H9 (cell line): ENCODE data around the gene C3orf85. TPM values are rescaled to one million over a fixed set of nuclear protein-coding genes. Genes with fewer than 3 reads are reported as not detected.

Experiments
- DNase-seq: peaks from one replicate; pipeline ENCODE4 v3.0.0-alpha.2; 2017
- H2AFZ ChIP-seq: one replicate; pipeline ENCODE4 v1.6.1; 2013; ENCODE audit warnings: mild to moderate bottlenecking, low read length, control low read depth, moderate library complexity
- H2AK5ac ChIP-seq: 2 replicates; pipeline ENCODE4 v1.6.1; 2013; ENCODE audit warnings: low read length, control low read depth, mixed read lengths; ENCODE audit not compliant: insufficient read length
- H2BK120ac ChIP-seq: one replicate; pipeline ENCODE4 v1.6.1; 2013; ENCODE audit warnings: low read depth, mild to moderate bottlenecking, low read length, control low read depth, inconsistent platforms; ENCODE audit not compliant: poor library complexity, severe bottlenecking
- H2BK12ac ChIP-seq: 2 replicates; pipeline ENCODE4 v1.6.1; 2013; ENCODE audit warnings: low read length, control low read depth, mixed read lengths, low read depth; ENCODE audit not compliant: insufficient read length
- H2BK15ac ChIP-seq: 2 replicates; pipeline ENCODE4 v1.6.1; 2013; ENCODE audit warnings: low read depth, low read length, control low read depth
- H2BK20ac ChIP-seq: one replicate; pipeline ENCODE4 v1.6.1; 2013; ENCODE audit warnings: low read depth, mild to moderate bottlenecking, low read length, control low read depth, inconsistent platforms; ENCODE audit not compliant: poor library complexity, severe bottlenecking
- H2BK5ac ChIP-seq: 2 replicates; pipeline ENCODE4 v1.6.1; 2013; ENCODE audit warnings: low read length, control low read depth, mixed read lengths; ENCODE audit not compliant: insufficient read length
- H3K14ac ChIP-seq: 2 replicates; pipeline ENCODE4 v1.6.1; 2013; ENCODE audit warnings: low read length, control low read depth; ENCODE audit not compliant: insufficient read depth
- H3K18ac ChIP-seq: 2 replicates; pipeline ENCODE4 v1.6.1; 2013; ENCODE audit warnings: low read depth, mild to moderate bottlenecking, mixed read lengths, low read length, control low read depth; ENCODE audit not compliant: insufficient read length
- H3K23ac ChIP-seq: 2 replicates; pipeline ENCODE4 v1.6.1; 2013; ENCODE audit warnings: low read length, control low read depth, mixed read lengths, low read depth; ENCODE audit not compliant: insufficient read length
- H3K23me2 ChIP-seq: 2 replicates; pipeline ENCODE4 v1.6.1; 2013; ENCODE audit warnings: low read depth, mild to moderate bottlenecking, mixed read lengths, low read length, control low read depth; ENCODE audit not compliant: insufficient read length, poor library complexity, severe bottlenecking
- H3K27ac ChIP-seq: 2 replicates; pipeline ENCODE4 v1.5.1; 2013; ENCODE audit warnings: low read length, control low read depth, mixed read lengths, low read depth; ENCODE audit not compliant: insufficient read length
- H3K27me3 ChIP-seq: 2 replicates; pipeline ENCODE4 v1.6.1; 2013; ENCODE audit warnings: low read length, control low read depth, inconsistent platforms; ENCODE audit not compliant: insufficient read depth
- H3K4ac ChIP-seq: 2 replicates; pipeline ENCODE4 v1.6.1; 2013; ENCODE audit warnings: low read depth, mild to moderate bottlenecking, control low read depth, inconsistent platforms, low read length, moderate library complexity
- H3K4me1 ChIP-seq: 2 replicates; pipeline ENCODE4 v1.6.1; 2013; ENCODE audit warnings: low read length, control low read depth, inconsistent platforms; ENCODE audit not compliant: insufficient read depth
- H3K4me2 ChIP-seq: 2 replicates; pipeline ENCODE4 v1.6.1; 2013; ENCODE audit warnings: low read length, control low read depth, mixed read lengths; ENCODE audit not compliant: insufficient read length, insufficient read depth
- H3K56ac ChIP-seq: 2 replicates; pipeline ENCODE4 v1.6.1; 2013; ENCODE audit warnings: low read depth, mild to moderate bottlenecking, mixed read lengths, low read length, control low read depth; ENCODE audit not compliant: insufficient read length
- H3K79me1 ChIP-seq: 2 replicates; pipeline ENCODE4 v1.6.1; 2013; ENCODE audit warnings: low read depth, mild to moderate bottlenecking, moderate library complexity, low read length, control low read depth, inconsistent platforms; ENCODE audit not compliant: insufficient read depth, poor library complexity, severe bottlenecking
- H3K79me2 ChIP-seq: 2 replicates; pipeline ENCODE4 v1.6.1; 2013; ENCODE audit warnings: low read length, control low read depth, inconsistent platforms; ENCODE audit not compliant: insufficient read depth
- H3K9ac ChIP-seq: 2 replicates; pipeline ENCODE4 v1.6.1; 2013; ENCODE audit warnings: low read length, control low read depth, mixed read lengths; ENCODE audit not compliant: insufficient read length; ENCODE audit errors: extremely low read depth
- H3K9me3 ChIP-seq: one replicate; pipeline ENCODE4 v1.6.1; 2013; ENCODE audit warnings: low read depth, low read length, inconsistent platforms; ENCODE audit not compliant: control insufficient read depth
- H3T11ph ChIP-seq: one replicate; pipeline ENCODE4 v1.6.1; 2013; ENCODE audit warnings: mild to moderate bottlenecking, low read length, control low read depth, inconsistent platforms
- H4K20me1 ChIP-seq: one replicate; pipeline ENCODE4 v1.6.1; 2013; ENCODE audit not compliant: control insufficient read depth, insufficient read length, insufficient read depth
- H4K5ac ChIP-seq: 2 replicates; pipeline ENCODE4 v1.6.1; 2013; ENCODE audit warnings: low read depth, mild to moderate bottlenecking, mixed read lengths, low read length, control low read depth; ENCODE audit not compliant: insufficient read length
- H4K8ac ChIP-seq: replicated peaks from 2 replicates; pipeline ENCODE4 v1.6.1; 2013; ENCODE audit warnings: low read length, control low read depth, mixed read lengths, low read depth; ENCODE audit not compliant: insufficient read length
- H4K91ac ChIP-seq: 2 replicates; pipeline ENCODE4 v1.6.1; 2013; ENCODE audit warnings: low read depth, mild to moderate bottlenecking, moderate library complexity, mixed read lengths, low read length, control low read depth; ENCODE audit not compliant: insufficient read length
- H3K27ac Mint-ChIP-seq, 3 experiments: 2 replicates in 2 of 3; 3 replicates in 1 of 3; pipeline ENCODE4 v1.8.0; 2020 to 2021; ENCODE audit warnings: mixed read lengths in 3 of 3, mild to moderate bottlenecking in 1 of 3, moderate library complexity in 1 of 3
- H3K27me3 Mint-ChIP-seq: 2 replicates; pipeline ENCODE4 v1.8.0; 2021; ENCODE audit warnings: low read depth, mild to moderate bottlenecking, moderate library complexity, mixed read lengths
- H3K36me3 Mint-ChIP-seq, 3 experiments: 2 replicates in 2 of 3; 3 replicates in 1 of 3; pipeline ENCODE4 v1.8.0; 2020 to 2021; ENCODE audit warnings: low read depth in 3 of 3, mixed read lengths in 3 of 3; ENCODE audit not compliant: insufficient read depth in 1 of 3
- H3K4me1 Mint-ChIP-seq, 2 experiments: 2 replicates each; pipeline ENCODE4 v1.8.0; 2020; ENCODE audit warnings: mixed read lengths in 2 of 2
- H3K4me3 Mint-ChIP-seq, 2 experiments: 2 replicates in 1 of 2; 3 replicates in 1 of 2; pipeline ENCODE4 v1.8.0; 2020 to 2021; ENCODE audit warnings: mild to moderate bottlenecking in 2 of 2, mixed read lengths in 2 of 2, moderate library complexity in 1 of 2
- H3K9me3 Mint-ChIP-seq, 2 experiments: 2 replicates in 1 of 2; 3 replicates in 1 of 2; pipeline ENCODE4 v1.8.0; 2020; ENCODE audit warnings: mild to moderate bottlenecking in 2 of 2, mixed read lengths in 2 of 2, moderate library complexity in 1 of 2
- CTCF ChIP-seq: fragments of 200-600 bp; sonication (generic); conservative IDR thresholded peaks from 3 replicates; pipeline ENCODE4 v1.8.0; 2021; ENCODE audit warnings: antibody characterized with exemption, mild to moderate bottlenecking
- WGBS: extraction: QIAGEN DNeasy Blood & Tissue Kit; methylation state at CpG from one replicate; pipeline ENCODE4 v1.1.7; 2013; ENCODE audit warnings: missing lambda C conversion rate, low lambda C conversion rate, mixed read lengths; ENCODE audit not compliant: insufficient read length; ENCODE audit errors: extremely low coverage; 5-methylcytosine and 5-hydroxymethylcytosine counted together
- total RNA-seq: library from RNA; stranded (reverse); gene quantifications from 2 replicates; pipeline ENCODE4 v1.2.1, GENCODE V29; 2021

The C3orf85 gene
- total RNA-seq, 1 experiment from 2014 or later, result not detected

- WGBS, result no CpG with 5 or more reads among the region's 6 CpGs
- Histone ChIP-seq H3K4ac (no peak overlapping the region), H2BK5ac (no peak overlapping the region), H3K9ac (no peak overlapping the region), H3K4me1 (no peaks in the 10 kb centered on the region; the same call in 1 of the 2 replicates), H3K23me2 (no peaks in the 10 kb centered on the region), H2BK15ac (no peak overlapping the region), H3K79me1 (no peaks in the 10 kb centered on the region), H3K4me2 (no peak overlapping the region), H3K9me3 (no peaks in the 10 kb centered on the region), H3K27me3 (no peaks in the 10 kb centered on the region), H3K14ac (no peak overlapping the region), H2BK12ac (no peak overlapping the region), H4K20me1 (no peaks in the 10 kb centered on the region), H3K23ac (no peak overlapping the region), H2BK120ac (no peak overlapping the region), H3K79me2 (no peaks in the 10 kb centered on the region), H3K18ac (no peak overlapping the region), H2AK5ac (no peak overlapping the region), H2AFZ (no peak overlapping the region), H4K91ac (no peak overlapping the region), H3K56ac (no peak overlapping the region), H4K8ac (no peak overlapping the region), H2BK20ac (no peak overlapping the region), H4K5ac (no peak overlapping the region), H3T11ph (no peak overlapping the region), H3K27ac (no peak overlapping the region)
- no peaks in the 10 kb centered on the region for H3K27me3 Mint-ChIP-seq
- H3K4me3 Mint-ChIP-seq, result no peak overlapping the region
- peaks cover 0 to 3% (median 0%) of the 10 kb centered on the region in 3 experiments; a peak in 2 of 7 replicates for H3K36me3 Mint-ChIP-seq
- peaks cover 17 to 18% of the 10 kb centered on the region in 2 experiments for H3K4me1 Mint-ChIP-seq
- H3K27ac Mint-ChIP-seq, result no peak overlapping the region
- DNase-seq, result no peak
- TF ChIP-seq CTCF, result no peak
- H3K9me3 Mint-ChIP-seq, result peaks cover 2 to 3% of the 10 kb centered on the region in 2 experiments; a peak in 3 of 5 replicates
Observed at GRCh38 chr3:109188741-109189140, 52.2 kb downstream of the C3orf85 start.
